HG02884 (cell line): ENCODE data around the gene ADI1.
"Not testable (repeated sequence)": the region's sequence is repeated elsewhere in the genome, so short reads cannot be mapped to it uniquely, and the experiment has no call there.

ENCODE experiments used
- ATAC-seq: cut with Tn5 transposase; IDR thresholded peaks from one replicate; pipeline ENCODE4 v1.9.1; 2021; ENCODE audit warnings: mild to moderate bottlenecking, moderate library complexity; ENCODE audit not compliant: unreplicated experiment

ADI1 gene

DNA sequence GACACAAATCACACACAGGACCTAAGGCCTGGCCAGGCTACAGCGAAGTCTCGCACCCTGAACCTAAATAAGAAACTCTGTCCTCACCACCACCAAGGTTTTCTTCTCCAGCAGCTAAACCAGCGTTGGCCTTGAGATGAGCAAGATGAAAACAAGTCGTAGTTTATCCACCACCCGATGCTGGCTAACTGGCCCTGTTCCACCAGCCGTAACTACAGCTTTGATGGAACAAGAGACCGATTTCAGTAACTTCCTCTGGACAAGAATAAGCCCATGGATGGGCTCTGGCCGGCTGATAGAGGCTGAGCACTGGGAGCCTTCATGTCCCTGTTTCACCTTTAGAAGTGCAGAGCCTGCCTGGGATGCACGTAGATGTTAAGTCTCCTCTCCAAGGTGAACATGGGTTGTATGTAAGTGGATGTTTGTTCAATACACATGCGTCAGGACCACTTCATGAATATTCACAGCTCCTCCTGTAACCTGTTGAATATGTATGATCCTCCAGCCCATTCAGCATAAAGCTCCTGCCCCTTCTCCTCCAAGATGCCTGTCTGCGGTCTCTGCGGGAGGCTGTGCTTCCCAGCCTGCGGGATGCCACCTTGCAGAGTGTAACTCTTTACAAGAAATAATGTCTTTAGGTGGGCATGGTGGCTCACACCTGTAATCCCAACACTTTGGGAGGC is 24.2 kb downstream of the ADI1 start:
- ATAC-seq = no peak

DNA sequence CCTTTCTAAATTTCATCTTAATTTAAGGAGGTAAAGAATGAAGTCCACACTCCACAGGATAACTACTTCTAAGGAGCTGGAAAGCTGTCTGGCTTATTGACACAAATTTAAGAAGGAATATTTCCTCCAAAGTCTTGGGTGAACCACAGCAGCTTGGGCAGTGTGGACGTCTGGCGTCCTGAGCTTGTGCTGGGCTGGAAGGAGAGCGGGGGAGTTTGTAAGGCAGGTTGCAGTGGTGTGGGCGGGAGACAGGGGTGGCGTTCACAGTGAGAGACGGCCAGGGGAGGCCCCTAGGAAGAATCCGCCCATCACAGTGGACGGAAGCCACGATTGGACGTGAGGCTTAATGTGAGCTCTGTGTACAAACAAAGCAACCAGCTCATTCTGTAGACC is 25.7 kb downstream of the ADI1 start:
- no peak for ATAC-seq

DNA sequence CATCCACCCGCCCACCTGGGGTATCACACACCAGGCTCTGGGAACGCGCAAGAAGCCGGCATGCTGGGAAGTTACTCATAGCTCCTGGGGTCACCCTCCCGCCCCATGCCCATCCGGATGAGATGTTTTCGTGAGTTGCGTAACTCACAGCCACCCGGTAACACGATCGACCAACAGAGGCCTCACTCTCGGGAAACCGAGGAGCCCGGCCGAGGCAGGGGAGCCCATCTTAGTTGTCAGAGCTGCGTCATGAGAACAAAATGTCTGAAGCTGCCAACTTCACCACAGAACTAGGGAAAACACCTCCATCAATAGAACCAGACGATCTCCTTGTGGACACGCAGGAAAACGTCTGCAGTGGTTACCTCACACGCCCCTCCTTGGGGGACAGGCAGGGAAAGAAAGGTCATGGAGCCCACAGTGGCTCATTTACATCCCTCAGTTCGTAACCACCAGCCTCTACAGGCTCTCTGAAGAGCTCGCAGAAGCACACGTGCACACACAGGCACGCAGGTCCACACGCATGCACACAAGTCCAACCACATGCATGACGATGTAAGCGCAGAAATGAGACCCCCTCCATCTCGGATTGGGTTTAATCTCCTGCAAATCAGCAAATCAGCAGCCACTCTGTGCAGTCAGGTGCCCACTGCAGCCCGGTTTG is 26.2 kb downstream of the ADI1 start:
- ATAC-seq = no peak

DNA sequence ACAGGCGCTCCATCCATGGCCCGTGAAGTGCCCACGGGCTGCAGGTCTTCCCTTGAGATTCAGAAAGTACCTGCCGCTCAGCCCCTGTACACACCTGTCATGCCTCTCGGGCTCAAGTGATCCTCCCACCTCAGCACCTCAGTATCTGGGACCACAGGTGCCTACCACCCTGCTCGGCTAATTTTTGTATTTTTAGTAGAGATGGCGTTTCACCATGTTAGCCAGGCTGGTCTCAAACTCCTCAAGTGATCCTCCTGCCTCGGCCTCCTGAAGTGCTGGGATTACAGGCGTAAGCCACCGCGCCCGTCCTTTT is 26.9 kb downstream of the ADI1 start:
- not testable (repeated sequence) for ATAC-seq

DNA sequence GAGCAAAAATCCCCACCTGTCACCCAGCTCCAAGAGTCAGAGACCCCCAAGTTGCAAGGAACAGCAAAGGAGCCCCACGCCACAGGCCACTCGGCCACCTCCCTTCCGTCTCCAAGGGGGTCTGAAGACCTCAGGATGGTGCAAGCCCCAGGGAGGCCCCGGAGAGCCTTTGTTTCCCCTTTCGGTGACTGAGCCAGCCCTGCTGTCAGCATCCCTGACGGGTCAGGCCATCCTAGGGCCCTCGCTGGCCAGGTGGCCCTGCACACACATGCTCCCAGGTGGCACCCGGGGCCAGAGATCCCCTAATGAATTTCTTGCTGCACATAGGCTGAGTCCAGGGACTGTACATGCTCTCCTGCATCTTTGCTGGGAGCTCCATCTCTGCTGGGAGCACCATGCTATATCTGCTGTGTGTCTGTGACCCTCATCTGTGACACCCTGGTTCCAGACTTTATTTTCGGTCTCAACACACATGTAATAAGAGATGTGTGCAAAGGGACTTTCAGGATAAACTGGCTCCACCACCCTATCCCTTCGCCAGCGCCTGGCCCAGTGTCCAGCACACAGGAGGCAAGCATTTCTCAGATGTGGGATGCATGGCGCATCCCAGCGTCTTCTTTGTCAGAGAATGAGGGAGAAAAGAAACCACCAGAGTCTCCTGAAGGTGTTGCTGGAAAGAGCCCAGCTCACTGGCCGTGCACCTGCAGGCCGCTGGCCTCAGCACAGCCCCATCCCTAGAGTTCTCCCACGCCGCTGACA is 27.4 kb downstream of the ADI1 start:
- no peak for ATAC-seq

DNA sequence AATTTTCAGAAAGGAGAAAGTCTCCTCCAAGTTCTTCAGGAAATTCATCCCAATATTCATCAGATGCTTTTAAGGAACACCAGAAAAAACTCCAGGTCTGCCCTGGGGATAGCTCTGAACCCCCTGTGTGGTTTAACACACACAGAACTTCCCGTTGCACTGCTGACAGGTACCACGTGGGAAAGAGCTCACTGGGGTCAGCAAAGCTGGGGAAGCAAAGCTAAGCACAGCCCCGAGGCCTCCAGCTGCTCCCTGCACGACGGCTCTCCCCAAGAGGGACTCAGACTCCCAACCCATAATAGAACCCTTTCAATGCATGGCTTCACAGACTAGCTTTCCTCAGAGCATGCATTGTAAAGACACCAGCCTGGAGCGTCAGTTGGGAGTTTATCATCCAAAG is 28.0 kb downstream of the ADI1 start:
- ATAC-seq = no peak

DNA sequence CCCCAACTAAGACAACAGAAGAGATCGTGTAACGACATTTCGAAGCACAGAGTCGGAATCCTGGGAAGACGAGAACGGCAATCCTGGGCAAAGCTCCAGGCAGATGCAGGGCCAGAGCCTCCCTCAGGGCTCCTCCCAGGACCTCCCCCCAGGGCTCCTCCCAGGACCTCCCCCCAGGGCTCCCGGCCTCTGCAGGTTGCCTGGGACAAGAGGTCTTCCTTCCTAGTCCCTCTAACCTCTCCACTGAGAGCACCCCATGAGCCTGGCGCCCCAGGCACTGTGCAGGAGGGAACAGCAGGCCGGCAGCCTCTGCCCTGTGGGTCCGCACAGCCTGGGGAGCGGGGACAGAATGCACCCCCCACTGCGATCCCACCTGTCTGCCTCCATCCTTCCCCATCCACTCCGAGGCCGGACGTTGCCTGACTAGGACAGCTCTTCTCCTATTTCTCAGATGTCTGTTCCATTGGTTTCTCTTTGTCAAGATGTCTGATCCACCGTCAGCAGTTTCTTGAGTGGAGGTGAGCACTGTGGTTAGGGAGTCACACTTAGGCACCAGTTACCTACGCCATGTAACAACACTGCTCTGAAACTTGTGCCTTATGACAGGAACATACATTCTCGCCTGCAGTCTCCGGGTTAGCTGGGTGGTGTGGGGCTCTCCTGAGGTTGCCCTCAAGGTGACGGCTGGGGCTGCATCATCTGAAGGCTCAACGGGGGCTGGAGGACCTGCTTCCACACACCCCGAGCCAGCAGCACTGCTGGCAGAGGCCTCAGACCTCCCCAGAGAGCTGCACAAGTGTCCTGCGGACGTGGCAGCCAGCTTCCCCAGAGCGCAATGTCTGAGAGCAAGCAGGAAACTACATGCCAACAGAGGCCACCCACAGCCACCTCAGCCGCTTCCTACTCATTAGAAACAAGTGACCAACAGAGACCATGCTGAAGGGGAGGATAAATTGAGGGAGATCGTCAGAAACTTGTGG is 28.9 kb downstream of the ADI1 start:
- no peak for ATAC-seq

DNA sequence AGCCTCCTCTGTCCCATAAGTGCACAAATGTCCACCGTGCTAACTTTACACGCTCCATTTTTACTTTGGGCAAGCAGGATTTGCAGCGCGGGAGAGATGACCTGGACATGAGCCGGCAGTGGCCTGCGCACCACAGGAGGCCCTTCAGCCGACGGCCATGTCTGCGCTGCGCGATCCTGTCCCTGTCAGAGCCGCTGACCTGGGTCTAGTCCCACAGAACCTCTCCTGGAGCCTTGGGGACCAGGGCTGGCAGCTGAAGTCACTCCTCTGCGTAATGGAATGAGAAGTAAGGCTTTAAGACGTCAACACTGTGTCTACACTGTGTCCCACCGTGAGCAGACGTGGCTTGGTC is 29.6 kb downstream of the ADI1 start:
- no peak for ATAC-seq

DNA sequence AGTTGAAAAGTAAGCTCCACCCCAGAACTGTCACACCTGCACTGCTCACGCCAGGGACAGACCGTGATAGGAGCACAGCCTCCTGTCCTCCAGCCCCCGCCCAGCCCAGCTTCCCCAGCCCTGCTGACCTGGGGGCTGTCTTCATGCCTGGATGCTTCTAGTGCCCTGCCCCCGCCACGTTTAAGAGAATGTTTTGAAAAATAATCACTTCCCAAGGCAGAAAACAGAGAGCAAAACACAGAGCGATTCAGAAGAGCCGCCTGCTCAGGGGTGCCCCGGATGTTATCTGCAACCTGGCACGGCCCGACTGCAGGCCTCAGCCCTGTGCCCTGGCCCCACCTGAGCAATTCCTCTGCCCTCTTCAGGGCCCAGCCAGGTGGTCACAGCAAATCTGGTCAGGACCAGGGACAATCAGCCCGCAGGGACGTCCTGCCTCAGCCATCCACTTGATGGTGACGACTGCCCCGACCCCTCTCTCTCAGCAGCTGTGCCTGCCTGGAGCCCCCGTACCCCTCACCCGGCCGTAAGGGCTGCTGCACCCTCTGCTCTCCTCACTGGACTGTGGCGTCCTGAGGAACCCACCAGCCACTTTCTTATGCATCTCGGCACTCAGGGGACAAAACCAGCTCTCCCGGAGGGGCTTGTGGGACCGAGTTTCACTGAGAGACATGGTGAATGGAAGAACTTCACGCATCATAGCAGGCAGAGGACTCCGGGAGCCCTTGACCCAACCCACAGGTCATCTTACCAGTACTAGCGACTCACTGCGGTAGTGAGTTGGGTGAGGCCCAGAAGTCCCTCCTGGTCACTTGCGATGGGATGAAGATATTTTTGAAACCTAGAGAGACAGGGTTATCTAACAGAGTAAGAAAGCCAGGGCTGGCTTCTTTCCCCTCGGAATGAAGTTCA is 30.2 kb downstream of the ADI1 start:
- no peak for ATAC-seq

DNA sequence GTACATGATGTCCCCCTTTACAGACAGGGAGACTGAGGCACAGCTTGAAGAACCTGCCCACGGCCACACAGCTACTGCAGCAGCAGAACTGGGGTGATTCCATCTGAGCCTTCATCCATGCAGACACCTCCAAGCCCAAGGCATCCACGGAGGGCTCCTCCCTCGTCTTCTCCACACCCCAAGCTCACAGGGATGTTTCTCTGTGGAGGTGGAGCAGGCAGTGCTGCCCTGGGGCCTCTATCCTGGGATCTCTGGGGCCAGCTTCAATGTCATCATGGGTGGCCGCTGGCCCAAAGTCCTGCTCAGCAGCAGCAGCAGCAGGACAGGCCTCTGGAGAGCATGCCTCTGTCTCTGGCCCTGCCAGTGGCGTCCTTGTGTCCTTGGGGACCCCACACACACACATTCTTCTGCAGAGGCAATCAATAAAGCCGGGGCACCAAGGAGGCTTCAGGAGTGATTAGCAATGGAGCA is 31.2 kb downstream of the ADI1 start:
- no peak for ATAC-seq

DNA sequence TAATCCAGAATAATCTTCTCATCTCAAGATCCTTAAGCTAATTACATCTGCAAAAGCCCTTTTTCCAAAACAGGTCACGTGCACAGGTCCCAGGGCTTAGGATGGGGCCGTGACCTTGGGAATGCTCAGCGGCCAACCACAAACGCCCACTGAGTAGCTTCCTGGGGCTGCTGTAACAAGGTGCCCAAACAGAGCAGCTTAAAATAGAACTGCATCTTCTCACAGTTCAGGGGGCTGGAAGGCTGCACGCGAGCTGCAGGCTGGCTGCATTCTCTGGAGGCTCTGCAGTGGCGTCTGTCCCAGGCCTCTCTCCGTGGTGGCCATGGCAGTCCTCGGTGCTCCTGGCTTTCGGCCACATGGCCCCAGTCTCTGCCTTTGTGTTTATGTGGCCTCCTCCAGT is 31.9 kb downstream of the ADI1 start:
- ATAC-seq = no peak

DNA sequence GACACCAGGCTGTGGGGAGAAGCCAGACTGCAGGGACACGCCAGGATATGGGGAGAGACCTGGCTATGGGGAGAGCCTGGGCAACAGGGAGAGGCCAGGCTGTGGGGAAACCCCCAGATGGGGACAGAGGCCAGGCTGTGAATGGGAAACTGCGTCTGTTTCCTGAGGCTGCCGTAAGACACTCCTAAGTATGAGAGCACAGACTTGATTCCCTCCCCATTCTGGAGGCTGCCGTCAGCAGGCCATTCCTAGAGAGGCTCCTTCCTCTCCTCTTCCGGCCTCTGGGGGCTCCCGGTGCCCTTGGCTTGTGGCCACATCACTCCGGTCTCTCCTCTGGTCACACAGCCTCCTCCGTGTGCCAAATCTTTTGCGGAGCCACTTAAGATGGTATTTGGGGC is 32.3 kb downstream of the ADI1 start:
- ATAC-seq = no peak

DNA sequence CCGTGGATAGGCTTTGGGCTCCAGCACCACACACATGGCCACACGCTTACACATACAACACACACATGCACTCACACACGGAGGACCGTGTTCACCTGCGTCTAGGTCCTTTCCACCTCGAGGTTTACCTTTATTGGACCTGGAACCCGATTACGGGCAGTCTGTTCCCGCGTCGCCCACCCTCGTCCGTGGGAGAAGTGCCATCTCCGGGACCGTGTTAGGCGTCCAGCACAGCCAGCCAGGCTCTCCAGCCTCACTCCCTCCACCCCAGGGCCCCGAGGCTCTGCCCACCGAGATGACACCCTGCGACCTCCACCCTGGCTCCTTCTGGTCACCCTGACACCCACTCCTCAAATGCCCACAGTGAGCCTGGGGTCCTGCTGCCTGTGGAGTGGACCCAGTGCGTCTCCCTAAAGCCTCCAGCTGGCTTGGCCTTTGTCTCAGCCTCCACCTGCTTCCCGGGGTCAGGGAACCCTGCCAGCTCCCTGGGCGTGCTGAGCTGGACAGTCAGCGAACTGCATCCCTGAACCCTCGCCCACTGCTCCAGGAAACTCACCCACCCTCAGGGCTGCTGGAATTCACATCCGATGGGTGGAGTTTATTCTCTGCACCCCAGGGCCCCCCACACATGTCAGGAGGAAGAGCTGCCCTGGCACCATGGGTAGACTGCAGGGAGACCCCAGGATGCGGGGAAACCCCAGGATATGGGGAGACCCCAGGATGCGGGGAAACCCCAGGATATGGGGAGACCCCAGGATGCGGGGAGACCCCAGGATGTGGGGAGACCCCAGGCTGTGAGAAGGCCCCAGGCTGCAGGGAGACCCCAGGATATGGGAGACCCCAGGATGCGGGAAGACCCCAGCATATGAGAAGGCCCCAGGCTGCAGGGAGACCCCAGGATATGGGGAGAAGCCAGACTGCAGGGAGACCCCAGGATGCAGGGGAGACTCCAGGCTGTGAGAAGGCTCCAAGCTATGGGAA is 33.0 kb downstream of the ADI1 start:
- ATAC-seq = no peak

DNA sequence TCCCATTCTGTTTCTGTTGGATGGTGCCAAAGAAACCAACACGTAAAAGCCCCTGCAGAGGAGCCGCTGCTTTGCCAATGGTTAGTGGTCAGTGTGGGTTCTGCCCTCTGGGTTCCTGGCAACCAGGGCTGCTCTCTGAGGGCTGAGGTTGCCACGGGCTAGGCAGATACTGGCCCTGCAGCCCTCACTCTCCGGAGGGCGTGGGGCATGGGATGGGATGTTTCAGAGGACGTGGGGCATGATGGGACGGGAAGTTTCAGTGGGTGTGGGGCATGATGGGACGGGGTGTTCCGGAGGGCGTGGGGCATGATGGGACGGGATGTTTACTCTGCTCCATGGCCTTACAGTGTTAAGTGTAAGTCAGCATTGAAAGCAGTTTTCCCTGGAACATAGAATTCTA is 34.2 kb downstream of the ADI1 start:
- ATAC-seq = no peak

DNA sequence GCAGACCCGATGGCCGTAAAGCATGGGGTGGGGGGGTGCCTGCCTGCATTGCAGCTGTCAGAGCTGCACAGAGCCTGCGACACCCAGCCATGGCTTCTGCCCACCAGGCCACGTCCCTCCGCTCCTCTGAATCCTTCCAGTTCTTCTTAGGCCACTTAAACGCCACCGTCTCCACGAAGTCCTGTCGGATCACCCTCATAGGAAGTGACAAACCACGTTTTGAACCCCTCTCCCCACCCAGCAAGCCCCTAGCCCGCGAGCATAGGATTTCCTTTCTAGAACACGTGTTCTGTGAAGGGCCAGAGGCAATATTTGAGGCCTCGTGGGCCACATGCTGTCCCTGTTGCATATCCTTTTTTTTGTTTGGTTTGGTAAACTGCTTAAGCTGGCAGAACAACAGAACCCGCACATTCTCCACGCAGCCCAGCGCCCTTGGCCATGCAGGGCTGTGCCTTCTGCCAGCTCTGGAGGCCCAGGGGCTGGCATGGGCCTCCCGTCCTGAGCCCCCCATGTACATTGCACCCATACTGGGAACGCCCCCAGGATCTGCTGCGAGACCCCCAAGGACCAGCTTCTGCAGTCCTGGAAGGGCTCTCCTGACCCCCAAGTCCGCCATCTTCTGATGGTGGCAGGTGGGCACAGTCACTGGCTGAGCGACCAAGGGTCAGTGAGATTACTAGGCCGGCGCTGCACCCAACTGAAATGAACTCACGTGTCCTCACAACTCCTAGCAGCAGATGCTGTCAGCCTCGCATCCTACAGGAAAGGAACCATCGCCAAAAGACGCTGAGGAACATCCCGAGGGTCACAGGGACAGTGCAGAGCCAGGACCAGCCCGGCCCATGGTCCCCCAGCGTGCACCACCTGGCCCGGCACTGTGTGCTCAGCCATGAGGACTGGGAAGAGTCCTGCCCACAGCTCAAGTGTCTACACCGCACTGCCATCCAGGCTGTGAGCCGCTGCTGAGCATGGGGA is 35.1 kb downstream of the ADI1 start:
- no peak for ATAC-seq

DNA sequence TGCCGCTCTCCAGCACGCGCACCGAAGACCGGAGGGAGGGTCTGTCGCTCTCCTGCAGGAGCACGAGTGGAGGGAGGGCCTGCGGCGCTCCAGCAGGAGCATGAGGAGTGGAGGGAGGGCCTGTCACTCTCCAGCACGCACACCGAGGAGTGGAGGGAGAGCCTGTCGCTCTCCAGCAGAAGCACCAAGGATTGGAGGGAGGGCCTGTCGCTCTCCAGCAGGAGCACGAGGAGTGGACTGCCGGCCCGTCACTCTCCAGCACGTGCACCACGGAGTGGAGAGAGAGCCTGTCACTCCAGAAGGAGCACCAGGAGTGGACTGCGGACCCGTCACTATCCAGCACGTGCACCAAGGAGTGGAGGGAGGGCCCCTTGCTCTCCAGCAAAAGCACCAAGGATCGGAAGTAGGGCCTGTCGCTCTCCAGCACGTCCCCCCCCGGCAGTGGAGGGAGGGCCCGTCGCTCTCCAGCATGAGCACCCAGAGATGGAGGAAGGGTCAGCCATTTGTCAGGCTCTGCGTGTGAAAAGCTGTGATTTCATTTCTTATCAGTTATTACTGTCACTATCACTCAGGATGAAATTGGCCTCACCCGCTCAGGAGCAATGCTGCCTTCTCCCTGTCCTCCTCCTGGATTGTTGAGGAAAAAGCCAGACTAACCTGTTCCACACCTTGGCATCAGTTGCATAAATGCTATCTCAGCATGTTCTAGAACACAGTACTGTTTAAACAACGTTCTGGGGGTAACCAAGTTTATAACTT is 35.9 kb downstream of the ADI1 start:
- ATAC-seq = no peak

DNA sequence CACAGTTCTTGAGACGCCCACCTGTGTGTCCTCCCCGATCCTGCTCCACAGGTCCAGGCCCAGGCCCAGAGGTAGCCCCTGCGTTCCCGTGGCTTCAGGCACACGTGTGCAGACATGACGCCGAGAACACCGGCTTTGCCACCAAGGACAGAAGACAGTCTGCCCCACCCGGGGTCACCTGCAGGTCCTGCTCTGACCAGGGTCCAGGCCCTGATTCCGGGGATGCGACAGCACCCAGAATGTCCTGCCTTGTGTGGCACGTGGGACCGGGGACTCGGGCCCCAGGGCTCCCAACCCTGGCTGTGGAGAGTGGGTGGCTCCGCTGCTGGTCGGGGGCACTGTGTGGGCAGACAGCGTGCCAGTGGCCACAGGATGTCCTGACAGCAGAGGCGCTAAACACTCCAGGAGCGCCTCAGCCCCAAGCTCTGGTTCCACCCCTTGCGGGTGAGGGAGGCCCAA is 36.9 kb downstream of the ADI1 start:
- ATAC-seq = no peak
